Small intestine (tissue), 7 donors: ENCODE results near the gene NEUROD6. TPM values are rescaled to one million over a fixed set of nuclear protein-coding genes. Genes with fewer than 3 reads are reported as not detected.

ENCODE experiments used
- DNase-seq, 2 donors: peaks; one replicate each; pipeline versions ENCODE4 v3.0.0 to v3.0.0-alpha.2; 2013
- FAIRE-seq: peaks from 2 replicates; lab custom pipeline; 2012; peaks lifted over from hg19 to GRCh38; lab: Jason Lieb, UNC
- H3K27ac ChIP-seq, 3 donors: one replicate each; pipeline ENCODE4 v1.5.1; 2013; ENCODE audit warnings: low read length in 2 of 3, mild to moderate bottlenecking in 2 of 3, control low read depth in 1 of 3, inconsistent platforms in 1 of 3, low read depth in 1 of 3, moderate library complexity in 1 of 3
- H3K27me3 ChIP-seq, 3 donors: one replicate each; pipeline ENCODE4 v1.6.1; 2013; ENCODE audit warnings: low read length in 3 of 3, inconsistent platforms in 1 of 3; ENCODE audit not compliant: control insufficient read depth in 3 of 3, insufficient read depth in 3 of 3
- H3K36me3 ChIP-seq, 3 donors: one replicate each; pipeline ENCODE4 v1.6.1; 2013; ENCODE audit warnings: low read length in 3 of 3, inconsistent platforms in 1 of 3, low read depth in 1 of 3, mild to moderate bottlenecking in 1 of 3, moderate library complexity in 1 of 3; ENCODE audit not compliant: control insufficient read depth in 3 of 3, insufficient read depth in 2 of 3
- H3K4me1 ChIP-seq, 3 donors: one replicate each; pipeline ENCODE4 v1.6.1; 2013; ENCODE audit warnings: low read length in 2 of 3, inconsistent platforms in 1 of 3, low read depth in 1 of 3, mild to moderate bottlenecking in 1 of 3, moderate library complexity in 1 of 3; ENCODE audit not compliant: control insufficient read depth in 3 of 3, insufficient read depth in 2 of 3
- H3K4me3 ChIP-seq, 3 donors: one replicate each; pipeline ENCODE4 v1.5.1; 2013; ENCODE audit warnings: low read length in 3 of 3, control low read depth in 1 of 3, inconsistent platforms in 1 of 3, low read depth in 1 of 3, mild to moderate bottlenecking in 1 of 3, moderate library complexity in 1 of 3
- H3K9me3 ChIP-seq, 2 donors: one replicate each; pipeline ENCODE4 v1.6.1; 2013; ENCODE audit warnings: low read depth in 1 of 2, low read length in 1 of 2; ENCODE audit not compliant: control insufficient read depth in 2 of 2, insufficient read depth in 1 of 2
- WGBS, 3 donors: extraction: QIAGEN DNeasy Blood & Tissue Kit; methylation state at CpG; one replicate each; pipeline ENCODE4 v1.1.7; 2013; 5-methylcytosine and 5-hydroxymethylcytosine counted together
- polyA plus RNA-seq, 4 donors: library from polyadenylated mRNA; stranded (reverse) in 3 of 4; unstranded in 1 of 4; fragments of 200-250 nt in 3 of 4; fragments of 120-200 nt in 1 of 4; gene quantifications; one replicate each; pipeline versions ENCODE4 v1.2.1 to v1.2.3, GENCODE V29; 2013
- donor health status: healthy with polysubstance abuse.
- donor health status: control.
- donor health status: control.
- donor health status: Bipolar disorder and iron deficiency.
- donor health status: healthy.

NEUROD6 gene
- polyA plus RNA-seq, 4 donors = 0.34 to 0.54 TPM; not detected in 2

DNA sequence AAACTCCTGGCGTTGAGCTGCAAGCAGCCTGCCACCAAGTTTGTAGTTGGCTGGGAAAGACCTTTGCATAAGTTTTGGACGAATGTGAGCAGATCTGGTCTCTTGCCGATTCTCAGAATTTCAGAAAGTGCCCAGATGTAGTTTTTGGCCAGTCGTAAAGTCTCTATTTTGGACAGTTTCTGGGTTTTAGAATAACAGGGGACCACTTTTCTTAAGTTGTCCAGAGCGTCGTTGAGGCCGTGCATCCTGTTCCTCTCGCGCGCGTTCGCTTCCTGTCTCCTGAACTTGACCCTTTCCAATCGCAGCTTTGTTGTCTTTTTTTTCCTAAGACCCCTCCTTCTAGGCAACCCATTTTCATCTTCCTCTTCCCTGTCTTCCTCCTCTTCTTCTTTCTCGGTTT lies 1.8 kb downstream of the NEUROD6 start:
- Histone ChIP-seq H3K27me3 (peaks cover 0 to 4% (median 4%) of the 10 kb centered on the region in 3 donors), H3K9me3 (peaks cover 0 to 2% of the 10 kb centered on the region in 2 donors), H3K27ac (no peak overlapping the region), H3K36me3 (no peaks in the 10 kb centered on the region), H3K4me3 (no peak overlapping the region), H3K4me1 (peaks cover 0 to 4% (median 0%) of the 10 kb centered on the region in 3 donors)
- WGBS, 3 donors = 63 to 89% (median 78%) methylated on average over 14 of the region's 14 CpGs
- DNase-seq (no peak), FAIRE-seq (no peak)

- H3K27ac ChIP-seq = no peak overlapping the region
- FAIRE-seq = no peak
- WGBS, 3 donors = 47 to 51% (median 51%) methylated on average over 9 of the region's 9 CpGs
- no peaks in the 10 kb centered on the region for H3K36me3 ChIP-seq
- peaks cover 0 to 4% (median 4%) of the 10 kb centered on the region in 3 donors for H3K27me3 ChIP-seq
- H3K4me3 ChIP-seq = peak overlapping the region in 2 of 3 donors; percentile 29 to 47
- peaks cover 0 to 2% of the 10 kb centered on the region in 2 donors for H3K9me3 ChIP-seq
- peaks cover 0 to 4% (median 0%) of the 10 kb centered on the region in 3 donors for H3K4me1 ChIP-seq
- DNase-seq = no peak
These were observed 3.4 kb downstream of the NEUROD6 start for GRCh38 chr7:31337002-31337565.

DNA sequence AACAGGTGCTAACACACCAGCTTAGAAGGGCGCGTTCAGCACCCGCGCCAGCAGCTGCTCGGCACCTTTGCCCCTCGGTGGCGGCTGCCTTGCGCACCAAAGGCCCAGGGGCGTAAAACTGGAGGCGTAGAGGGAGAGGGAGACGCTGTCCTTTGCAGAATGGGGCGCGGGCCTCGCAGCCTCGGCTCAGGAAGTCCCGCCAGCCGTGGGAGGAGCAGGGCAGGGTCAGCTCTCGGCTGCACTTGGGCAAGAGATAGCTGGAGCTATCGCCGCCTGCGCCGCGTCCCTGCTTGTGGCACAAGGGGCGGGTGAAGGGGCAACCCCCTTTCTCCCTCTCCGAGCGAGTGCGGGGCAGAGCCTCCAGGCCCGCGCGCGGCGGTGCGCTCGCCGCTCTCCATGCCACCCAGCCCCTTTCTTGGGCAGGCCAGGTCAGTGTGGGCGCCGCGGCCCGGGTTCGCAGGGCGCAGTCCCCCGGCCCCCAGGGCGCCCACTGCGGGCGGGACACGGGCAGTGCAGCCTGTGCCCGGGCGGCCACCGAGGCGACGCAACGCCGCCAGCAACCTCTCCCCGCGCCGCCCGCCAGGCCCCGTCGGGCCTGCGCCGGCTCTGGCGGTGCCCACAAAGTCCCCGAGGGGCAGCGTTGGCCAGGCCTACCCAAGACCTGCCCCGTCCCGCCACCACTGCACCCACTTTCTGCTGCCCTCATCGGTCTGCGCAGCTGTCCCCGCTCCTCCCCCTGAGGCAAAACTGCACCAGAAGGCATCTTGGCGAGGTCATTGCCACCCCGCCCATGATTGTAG lies 4.1 kb downstream of the NEUROD6 start:
- H3K27me3 ChIP-seq = peaks cover 0 to 4% (median 4%) of the 10 kb centered on the region in 3 donors
- no peaks in the 10 kb centered on the region for H3K36me3 ChIP-seq

DNA sequence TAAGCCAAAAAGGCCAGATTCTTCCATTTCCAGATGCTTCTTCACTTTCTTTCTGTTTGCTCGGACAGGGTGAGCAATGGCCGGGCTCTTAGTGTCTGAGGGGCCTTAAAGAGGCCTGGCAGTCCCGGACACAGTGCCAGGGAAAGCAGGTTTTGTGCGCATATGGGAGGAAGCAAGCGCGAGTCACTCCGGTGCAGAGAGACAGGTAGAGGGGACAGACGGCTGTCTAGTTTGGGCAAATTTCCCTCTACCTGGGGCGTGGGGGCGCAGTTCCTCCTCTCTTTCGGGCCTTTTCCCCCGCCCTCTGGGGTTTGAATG lies 4.7 kb downstream of the NEUROD6 start:
- Histone ChIP-seq H3K36me3 (no peaks in the 10 kb centered on the region), H3K4me3 (peak overlapping the region in 2 of 3 donors; percentile 36 to 47), H3K4me1 (peaks cover 0 to 4% (median 0%) of the 10 kb centered on the region in 3 donors), H3K27ac (peak overlapping the region in 1 of 3 donors; percentile 49), H3K9me3 (peaks cover 0 to 2% of the 10 kb centered on the region in 2 donors), H3K27me3 (peaks cover 0 to 4% (median 4%) of the 10 kb centered on the region in 3 donors)
- DNase-seq = no peak
- 8 to 18% (median 11%) methylated on average over 12 of the region's 12 CpGs for WGBS, 3 donors
- no peak for FAIRE-seq

More for the DNA sequence above, 4.1 kb downstream of the NEUROD6 start:
- 3 to 9% (median 7%) methylated on average over 47 to 71 of the region's 71 CpGs for WGBS, 3 donors
- FAIRE-seq (no peak), DNase-seq (peak; percentile 36 to 64)
- H3K9me3 ChIP-seq = peaks cover 0 to 2% of the 10 kb centered on the region in 2 donors
- H3K27ac ChIP-seq = peak overlapping the region in 1 of 3 donors; percentile 49
- peak overlapping the region in 2 of 3 donors; percentile 36 to 47 for H3K4me3 ChIP-seq
- peaks cover 0 to 4% (median 0%) of the 10 kb centered on the region in 3 donors for H3K4me1 ChIP-seq

DNA sequence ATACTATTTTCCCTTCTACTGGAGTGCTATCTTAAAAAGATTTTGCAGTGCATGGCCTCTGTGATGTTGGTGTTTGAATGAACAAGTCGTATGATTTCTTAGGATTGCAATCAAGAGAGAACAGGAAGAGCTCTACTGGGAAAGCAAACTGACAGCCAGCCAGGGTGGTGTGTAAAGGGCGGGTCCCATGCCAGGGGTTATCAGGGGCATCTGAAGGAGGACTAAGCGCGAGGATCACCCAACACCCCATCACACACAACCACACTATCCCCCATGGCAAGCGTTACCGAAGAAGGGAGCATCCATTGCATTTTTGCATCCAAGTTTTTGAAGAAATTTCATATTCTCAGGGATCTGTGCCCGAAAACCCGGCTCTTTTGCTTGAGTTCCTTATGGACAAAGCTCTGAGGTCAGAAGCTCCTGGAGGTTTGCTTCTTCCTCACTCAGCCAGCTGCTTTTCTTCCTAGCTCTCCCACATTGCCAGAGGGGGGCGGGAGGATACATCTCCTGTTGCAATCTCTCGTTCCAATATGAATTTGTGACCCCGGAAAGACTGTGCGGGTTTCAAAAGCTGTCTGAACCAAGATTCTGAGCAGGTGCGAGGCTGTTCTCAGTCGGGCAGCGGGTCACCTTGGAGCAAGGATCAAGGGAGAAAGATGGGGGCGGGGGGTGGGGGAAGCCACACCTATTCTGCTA lies 5.2 kb downstream of the NEUROD6 start:
- Histone ChIP-seq H3K9me3 (peaks cover 0 to 2% of the 10 kb centered on the region in 2 donors), H3K27me3 (peaks cover 0 to 4% (median 4%) of the 10 kb centered on the region in 3 donors), H3K4me3 (peak overlapping the region in 1 of 3 donors; percentile 36), H3K27ac (no peak overlapping the region), H3K4me1 (peaks cover 0 to 4% (median 0%) of the 10 kb centered on the region in 3 donors), H3K36me3 (no peaks in the 10 kb centered on the region)
- no peak for FAIRE-seq
- WGBS, 3 donors = 14 to 40% (median 30%) methylated on average over 16 of the region's 16 CpGs
- peak in 1 of 2 donors; percentile 39 for DNase-seq

GRCh38 chr7:31333291-31333690 lies 7.2 kb downstream of the NEUROD6 start:
- Histone ChIP-seq H3K4me3 (no peak overlapping the region), H3K36me3 (no peaks in the 10 kb centered on the region), H3K27ac (no peak overlapping the region), H3K27me3 (peaks cover 0 to 4% (median 2%) of the 10 kb centered on the region in 3 donors), H3K4me1 (peaks cover 0 to 4% (median 0%) of the 10 kb centered on the region in 3 donors), H3K9me3 (peaks cover 0 to 2% of the 10 kb centered on the region in 2 donors)
- 82 to 93% (median 89%) methylated on average over 2 of the region's 2 CpGs for WGBS, 3 donors
- FAIRE-seq (no peak), DNase-seq (no peak)

- no peak for FAIRE-seq
These were observed 13.5 kb downstream of the NEUROD6 start for GRCh38 chr7:31327071-31327470.

DNA sequence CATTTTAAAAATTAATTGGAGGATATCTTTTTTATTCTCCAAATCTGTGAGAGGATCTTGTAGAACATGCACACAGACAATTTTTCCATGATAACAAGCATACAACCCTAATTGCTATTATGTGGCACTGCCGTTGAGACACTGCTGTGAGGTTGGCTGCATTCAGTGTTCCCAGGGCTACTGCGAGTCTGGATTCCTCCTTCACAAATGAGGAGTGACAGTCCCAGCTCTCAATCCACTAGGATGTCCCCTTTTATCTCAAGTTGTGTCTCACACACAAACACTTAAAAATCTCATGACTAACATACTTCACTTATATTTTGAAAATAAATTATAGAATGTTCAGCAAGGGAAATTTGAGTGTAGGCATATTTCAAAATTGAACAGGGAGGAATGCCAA lies 14.1 kb downstream of the NEUROD6 start:
- DNase-seq = no peak
- Histone ChIP-seq H3K9me3 (no peaks in the 10 kb centered on the region), H3K4me1 (no peaks in the 10 kb centered on the region), H3K36me3 (no peaks in the 10 kb centered on the region), H3K27me3 (no peaks in the 10 kb centered on the region), H3K4me3 (no peak overlapping the region), H3K27ac (no peak overlapping the region)
- no peak for FAIRE-seq
- 68 to 81% (median 80%) methylated on average over 2 of the region's 2 CpGs for WGBS, 3 donors

More at GRCh38 chr7:31327071-31327470, 13.5 kb downstream of the NEUROD6 start:
- Histone ChIP-seq H3K36me3 (no peaks in the 10 kb centered on the region), H3K4me3 (no peak overlapping the region), H3K9me3 (no peaks in the 10 kb centered on the region), H3K27me3 (no peaks in the 10 kb centered on the region), H3K27ac (no peak overlapping the region), H3K4me1 (no peaks in the 10 kb centered on the region)
- 49 to 55% (median 49%) methylated on average over 2 of the region's 2 CpGs for WGBS, 3 donors
- peak in 1 of 2 donors; percentile 56 for DNase-seq
